Inflammatory macrophage treated with lipopolysaccharide for 4 hours (primary cell): ENCODE measurements around the gene FKBP1A.

Source experiments
- DNase-seq: peaks from one replicate; pipeline ENCODE4 v3.0.0-alpha.2; 2020

The FKBP1A gene

GRCh38 chr20:1392693-1393506, at the start of gene FKBP1A:
FKBP1A (minus strand) TSS chr20:1393054; CDS start chr20:1392998, 56 bp downstream.
- DNase-seq: peak; percentile 90

- DNase-seq: no peak
Measured at GRCh38 chr20:1442304-1442703, 49.5 kb upstream of the FKBP1A start.

GRCh38 chr20:1441133-1441532, 48.3 kb upstream of the FKBP1A start:
- no peak for DNase-seq

- no peak for DNase-seq
Measured at GRCh38 chr20:1440024-1440423, 47.2 kb upstream of the FKBP1A start.

GRCh38 chr20:1438361-1438760, 45.5 kb upstream of the FKBP1A start:
- DNase-seq: no peak

- peak; percentile 85 for DNase-seq
Measured at GRCh38 chr20:1437235-1437904, 44.5 kb upstream of the FKBP1A start.

GRCh38 chr20:1436263-1436662, 43.4 kb upstream of the FKBP1A start:
- no peak for DNase-seq

GRCh38 chr20:1435337-1435699, 42.5 kb upstream of the FKBP1A start:
- no peak for DNase-seq

- peak; percentile 92 for DNase-seq
Measured at GRCh38 chr20:1434571-1435336, 41.9 kb upstream of the FKBP1A start.

- DNase-seq: no peak
Measured at GRCh38 chr20:1431158-1431557, 38.3 kb upstream of the FKBP1A start.

GRCh38 chr20:1430004-1430451, 37.2 kb upstream of the FKBP1A start:
- DNase-seq: peak; percentile 84

- DNase-seq: no peak
Measured at GRCh38 chr20:1429143-1429728, 36.4 kb upstream of the FKBP1A start.

GRCh38 chr20:1427457-1428054, 34.7 kb upstream of the FKBP1A start:
- DNase-seq: no peak

GRCh38 chr20:1426231-1426849, 33.5 kb upstream of the FKBP1A start:
- no peak for DNase-seq

- no peak for DNase-seq
Measured at GRCh38 chr20:1424336-1424735, 31.5 kb upstream of the FKBP1A start.

- peak; percentile 80 for DNase-seq
Measured at GRCh38 chr20:1423625-1424106, 30.8 kb upstream of the FKBP1A start.

- no peak for DNase-seq
Measured at GRCh38 chr20:1423206-1423605, 30.4 kb upstream of the FKBP1A start.

GRCh38 chr20:1422753-1423152, 29.9 kb upstream of the FKBP1A start:
- no peak for DNase-seq

- DNase-seq: no peak
Measured at GRCh38 chr20:1420066-1420465, 27.2 kb upstream of the FKBP1A start.

GRCh38 chr20:1418350-1418749, 25.5 kb upstream of the FKBP1A start:
- DNase-seq: no peak

- no peak for DNase-seq
Measured at GRCh38 chr20:1417790-1418189, 24.9 kb upstream of the FKBP1A start.

GRCh38 chr20:1417273-1417672, 24.4 kb upstream of the FKBP1A start:
- DNase-seq: no peak
